Stimulated activated CD4-positive, alpha-beta T cell treated with anti-CD3 and anti-CD28 coated beads, TNF-alpha, amount 100 ng/mL, for 48 hours (primary cell): ENCODE measurements around the gene AOX1.
"Not testable (repeated sequence)": the region's sequence is repeated elsewhere in the genome, so short reads cannot be mapped to it uniquely, and the experiment has no call there.

ENCODE experiments used
- DNase-seq, 3 donors: peaks; one replicate each; pipeline ENCODE4 v3.0.0-alpha.2; 2020; ENCODE audit warnings: low read depth in 3 of 3

The AOX1 gene

DNA sequence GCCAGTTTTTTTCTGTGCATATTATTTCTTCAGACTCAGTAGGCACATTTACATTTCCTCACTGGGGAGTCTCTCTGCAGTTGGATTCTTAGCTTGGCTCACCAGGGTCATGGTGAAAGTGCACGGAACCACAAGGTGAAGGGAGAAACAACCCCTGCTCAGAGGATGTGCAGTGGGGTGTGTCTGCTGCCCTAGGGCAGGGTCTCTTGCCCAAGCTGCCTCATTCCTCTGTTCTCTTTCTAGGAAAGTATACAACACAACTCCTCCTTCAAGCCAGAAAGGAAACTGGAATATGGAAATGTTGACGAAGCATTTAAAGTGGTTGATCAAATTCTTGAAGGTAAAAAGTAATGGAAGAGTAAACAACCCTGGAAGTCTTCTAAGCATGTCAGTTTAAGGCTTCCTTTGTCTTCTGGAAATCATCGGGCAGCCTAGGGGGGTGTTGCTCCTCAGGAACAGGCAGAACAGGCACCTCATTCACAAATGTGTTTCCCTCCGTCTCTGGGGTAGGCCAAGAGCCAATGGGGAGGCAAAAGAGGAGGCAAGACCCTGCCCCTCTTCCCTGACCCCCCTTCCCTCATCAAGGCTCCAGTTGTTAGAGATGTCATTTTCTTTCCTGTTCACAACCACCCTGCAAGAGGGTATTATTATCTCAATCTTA lies 41.4 kb downstream of the AOX1 start:
- DNase-seq: no peak

GRCh38 chr2:200628461-200628860 lies 42.6 kb downstream of the AOX1 start:
- not testable (repeated sequence) for DNase-seq

DNA sequence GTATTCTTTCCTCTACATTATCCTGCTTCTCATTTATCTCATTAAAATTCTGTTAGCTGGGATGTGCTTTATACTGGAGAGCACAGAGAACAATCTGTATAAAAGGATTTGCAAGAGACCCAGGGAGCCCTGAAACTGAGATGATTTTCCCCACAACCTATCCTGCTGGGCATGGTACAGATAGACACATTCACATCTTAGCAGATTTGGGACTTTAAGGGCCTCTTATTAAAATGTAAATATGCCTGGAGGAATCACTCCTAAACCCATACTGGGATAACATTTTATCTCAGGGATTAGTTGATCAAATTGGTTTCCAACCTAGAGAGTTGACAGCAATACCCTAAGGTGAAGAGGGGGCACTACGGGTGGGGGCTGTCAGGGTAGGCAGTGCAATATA lies 45.5 kb downstream of the AOX1 start:
- DNase-seq: no peak

DNA sequence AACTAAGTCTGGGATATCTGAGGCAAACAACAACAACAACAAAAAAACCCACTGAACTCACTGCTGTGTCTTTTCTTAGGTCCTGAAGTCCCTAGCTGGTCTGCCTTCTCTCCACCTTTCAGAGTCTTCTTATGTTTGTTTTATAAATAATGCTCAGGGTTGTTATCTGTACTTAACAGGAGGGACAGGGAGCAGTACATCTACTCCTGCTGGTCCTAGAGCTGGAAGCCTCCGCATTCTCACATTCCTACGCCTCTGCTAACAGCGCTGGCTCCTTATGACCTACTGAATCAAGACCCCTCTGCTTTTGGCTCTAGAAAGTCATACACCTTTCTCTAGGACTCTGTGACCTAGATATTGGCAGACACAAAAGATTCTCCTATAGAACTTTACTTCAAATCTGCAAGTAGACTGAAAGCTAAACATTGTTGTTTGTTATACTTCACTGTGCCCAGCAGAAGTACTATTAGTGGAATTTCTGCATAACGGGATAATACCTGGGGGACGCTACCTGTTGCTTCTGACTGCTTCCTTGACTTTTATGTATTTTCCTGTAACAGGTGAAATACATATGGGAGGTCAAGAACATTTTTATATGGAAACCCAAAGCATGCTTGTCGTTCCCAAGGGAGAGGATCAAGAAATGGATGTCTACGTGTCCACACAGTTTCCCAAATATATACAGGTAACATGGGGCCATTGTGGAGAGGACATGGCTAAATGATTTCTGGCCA lies 48.6 kb downstream of the AOX1 start:
- no peak for DNase-seq

DNA sequence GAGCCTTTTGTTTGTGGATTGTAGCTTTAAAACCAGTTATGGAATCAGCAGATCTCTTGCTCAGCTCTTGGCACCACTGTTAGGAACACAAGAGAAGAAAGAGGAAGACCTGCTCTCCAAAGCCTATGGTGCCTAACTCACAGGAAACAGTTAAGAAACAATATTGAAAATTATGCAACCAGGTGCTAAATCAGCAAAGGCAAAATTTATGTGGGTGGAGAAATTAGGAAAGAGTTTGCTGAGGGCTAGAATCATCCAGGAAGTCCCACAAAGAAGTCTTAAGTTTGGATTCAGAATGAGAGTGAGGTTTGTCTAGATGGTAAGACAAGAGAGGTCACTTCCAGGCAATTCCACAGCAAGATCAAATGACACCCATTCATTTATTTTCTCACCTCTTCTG lies 49.4 kb downstream of the AOX1 start:
- no peak for DNase-seq

DNA sequence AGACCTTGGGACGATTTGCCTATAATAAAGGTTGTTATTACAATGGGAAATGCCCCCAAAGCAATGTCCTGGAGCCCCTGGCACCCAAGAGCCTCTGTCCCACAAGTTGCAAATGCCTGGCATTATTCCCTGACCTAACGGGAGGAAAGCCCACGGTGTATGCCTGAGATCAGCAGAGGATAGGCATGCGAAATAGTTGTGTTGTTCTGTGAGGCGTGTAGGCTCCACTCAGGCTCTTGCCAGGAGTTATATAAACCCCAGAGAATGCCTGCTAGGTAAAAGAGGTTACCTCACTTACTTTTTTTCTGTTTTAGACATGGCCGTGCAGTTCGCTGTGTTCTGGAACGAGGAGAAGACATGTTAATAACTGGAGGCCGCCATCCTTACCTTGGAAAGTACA lies 52.1 kb downstream of the AOX1 start:
- DNase-seq: no peak

GRCh38 chr2:200640176-200640575 lies 54.4 kb downstream of the AOX1 start:
- DNase-seq: no peak

GRCh38 chr2:200640901-200641300 lies 55.1 kb downstream of the AOX1 start:
- no peak for DNase-seq

DNA sequence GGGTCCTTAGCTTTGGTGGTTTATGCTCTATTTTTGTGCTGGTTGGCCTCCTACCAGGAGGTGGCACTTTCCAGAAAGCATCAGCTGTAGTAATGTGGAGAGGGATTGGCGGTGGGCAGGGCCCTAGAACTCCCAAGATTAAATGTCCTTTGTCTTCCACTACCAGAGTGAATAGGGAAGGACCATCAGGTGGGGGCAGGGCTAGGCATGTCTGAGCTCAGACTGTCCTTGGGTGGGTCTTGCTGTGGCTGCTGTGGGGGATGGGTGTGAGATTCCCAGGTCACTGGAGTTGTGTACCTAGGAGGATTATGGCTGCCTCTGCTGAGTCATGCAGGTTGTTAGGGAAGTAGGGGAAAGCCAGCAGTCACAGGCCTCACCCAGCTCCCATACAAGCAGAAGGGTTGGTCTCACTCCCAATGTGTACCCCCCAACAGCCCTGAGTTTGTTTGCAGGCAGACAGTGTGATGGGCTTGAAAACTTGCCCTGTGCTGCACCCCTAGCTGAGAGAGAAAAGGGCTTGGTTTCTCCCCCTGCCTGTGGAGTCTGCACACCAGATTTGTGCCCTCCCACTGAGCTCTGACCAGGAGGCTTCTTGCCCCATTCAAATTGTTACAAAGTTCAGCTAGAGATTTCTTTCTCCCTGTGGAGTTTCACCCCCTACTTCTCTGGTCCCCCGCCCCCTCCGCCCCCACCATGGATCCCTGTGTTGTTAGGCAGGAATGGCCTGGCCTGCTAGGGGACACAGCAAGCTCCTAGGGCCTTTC lies 62.9 kb downstream of the AOX1 start:
- not testable (repeated sequence) for DNase-seq

DNA sequence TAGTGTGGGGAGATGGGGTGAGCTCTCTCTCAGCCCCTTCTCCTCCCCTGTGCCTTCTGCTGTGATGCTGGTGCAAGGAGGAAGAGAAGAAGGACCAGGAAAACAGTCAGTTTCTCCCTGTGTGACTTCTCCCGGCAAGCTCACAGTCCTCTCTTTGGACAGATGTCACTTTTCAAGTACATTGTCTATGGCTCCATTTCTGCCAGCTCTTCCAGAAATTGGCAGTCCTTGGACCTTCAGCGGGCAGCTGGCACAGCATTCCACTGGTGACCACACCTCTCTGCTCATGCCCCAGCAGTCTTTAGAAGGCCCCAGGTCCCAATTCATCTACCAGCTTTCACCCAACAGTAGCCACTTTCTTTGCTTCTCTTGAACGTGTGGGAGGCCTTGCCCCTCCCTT lies 63.9 kb downstream of the AOX1 start:
- no peak for DNase-seq

DNA sequence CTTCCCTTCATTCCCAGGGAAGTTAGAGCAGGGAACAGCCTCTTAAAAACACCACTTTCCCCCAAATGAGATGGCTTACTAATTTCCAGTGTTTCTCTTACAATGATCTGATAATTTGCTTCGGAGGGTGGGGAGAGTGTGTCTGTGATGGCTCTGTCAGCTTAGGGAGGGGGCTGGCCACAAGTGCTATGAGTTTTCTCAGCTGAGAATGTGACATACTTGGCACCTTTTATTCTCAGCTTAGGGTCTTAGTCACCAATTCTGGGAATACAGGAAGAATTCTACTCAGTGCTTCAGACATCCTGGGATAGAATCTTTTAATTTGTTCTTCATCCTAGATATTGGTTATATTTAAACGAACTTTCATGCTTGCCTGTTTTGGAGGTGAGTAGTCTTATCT lies 64.4 kb downstream of the AOX1 start:
- DNase-seq: no peak

DNA sequence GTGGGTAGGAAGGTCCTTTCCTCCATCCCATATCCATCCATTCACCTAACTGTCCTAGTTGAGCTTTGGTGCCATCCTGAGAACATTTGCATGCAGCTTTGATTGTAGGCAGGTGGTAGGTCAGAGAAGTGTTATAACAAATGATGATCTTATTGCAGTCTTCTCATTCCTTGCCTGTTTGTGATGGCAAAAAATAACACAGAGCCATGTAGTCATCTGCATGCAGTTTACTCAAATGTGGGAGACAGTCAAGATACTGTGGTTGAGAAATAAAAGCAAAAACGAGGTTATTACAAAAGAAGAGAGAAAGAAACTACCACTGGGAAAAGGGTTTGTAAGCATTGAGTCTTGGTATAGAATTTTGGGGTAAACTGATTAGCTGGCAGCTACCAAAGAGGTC lies 66.3 kb downstream of the AOX1 start:
- no peak for DNase-seq

DNA sequence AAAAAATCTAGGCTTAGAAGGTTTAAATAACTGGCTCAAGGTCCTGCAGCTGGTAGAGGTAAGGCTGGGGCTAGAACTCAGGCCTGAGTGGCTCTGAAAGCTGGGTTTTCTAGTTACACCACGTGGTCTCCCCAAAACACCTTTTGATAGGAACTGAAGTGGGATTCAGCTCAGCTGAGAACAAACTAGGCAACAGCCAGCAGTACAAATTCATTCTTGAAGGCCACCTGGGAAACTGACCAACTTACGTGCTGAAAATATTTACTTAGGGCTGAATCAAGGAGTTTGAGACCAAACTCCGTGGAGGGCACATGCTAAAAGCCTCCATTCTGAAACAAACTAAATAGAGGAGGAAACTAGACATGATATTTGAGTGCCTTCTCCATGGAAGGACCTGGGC lies 67.2 kb downstream of the AOX1 start:
- DNase-seq: no peak

DNA sequence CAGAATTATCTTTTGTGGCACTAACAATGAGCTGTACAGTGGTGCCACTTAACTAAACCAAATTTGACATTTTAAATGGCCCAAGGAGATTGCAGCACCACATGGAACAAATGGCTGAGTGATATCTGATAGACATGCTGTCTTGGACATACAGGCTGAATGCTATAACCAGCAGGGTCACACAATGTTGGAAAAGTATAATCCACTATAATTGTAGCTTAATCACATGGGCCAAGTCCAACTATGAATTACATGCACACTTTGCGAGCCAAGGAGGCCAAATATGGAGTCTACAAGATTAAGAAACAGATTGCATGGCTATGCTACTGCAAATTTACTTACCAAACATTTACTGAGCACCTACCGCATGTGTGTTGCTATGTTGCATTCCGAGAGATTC lies 69.0 kb downstream of the AOX1 start:
- DNase-seq: no peak

DNA sequence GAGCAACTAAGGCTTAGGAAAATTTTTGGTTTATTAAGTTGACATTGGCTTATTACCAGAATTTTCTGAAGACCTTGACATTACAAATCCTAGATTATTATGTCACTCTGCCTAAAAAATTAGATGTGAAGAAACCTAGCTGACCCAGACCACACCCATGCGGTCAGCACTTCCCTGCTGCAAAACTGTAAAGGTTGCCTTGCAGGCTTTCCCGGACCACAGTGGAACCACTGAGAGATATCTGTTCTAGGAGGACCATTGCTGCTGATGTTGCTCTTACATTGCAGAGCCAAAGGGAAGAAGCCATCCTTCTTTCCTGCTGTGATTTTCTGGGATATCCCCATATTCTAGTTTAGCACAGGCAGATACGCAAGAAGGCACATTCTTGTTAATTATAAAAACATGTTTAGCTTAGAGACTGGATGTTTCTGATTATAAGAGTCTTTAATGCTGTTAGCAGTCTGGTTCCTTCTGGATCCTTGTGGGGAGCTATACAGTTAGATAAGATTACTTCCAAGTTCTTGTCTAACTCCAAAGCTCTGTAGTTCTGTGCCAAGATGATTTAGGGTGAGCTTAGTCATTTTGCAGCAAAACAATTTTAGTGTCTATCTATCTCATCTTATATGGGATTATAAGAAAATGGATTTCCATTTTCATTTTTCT lies 70.2 kb downstream of the AOX1 start:
- no peak for DNase-seq

DNA sequence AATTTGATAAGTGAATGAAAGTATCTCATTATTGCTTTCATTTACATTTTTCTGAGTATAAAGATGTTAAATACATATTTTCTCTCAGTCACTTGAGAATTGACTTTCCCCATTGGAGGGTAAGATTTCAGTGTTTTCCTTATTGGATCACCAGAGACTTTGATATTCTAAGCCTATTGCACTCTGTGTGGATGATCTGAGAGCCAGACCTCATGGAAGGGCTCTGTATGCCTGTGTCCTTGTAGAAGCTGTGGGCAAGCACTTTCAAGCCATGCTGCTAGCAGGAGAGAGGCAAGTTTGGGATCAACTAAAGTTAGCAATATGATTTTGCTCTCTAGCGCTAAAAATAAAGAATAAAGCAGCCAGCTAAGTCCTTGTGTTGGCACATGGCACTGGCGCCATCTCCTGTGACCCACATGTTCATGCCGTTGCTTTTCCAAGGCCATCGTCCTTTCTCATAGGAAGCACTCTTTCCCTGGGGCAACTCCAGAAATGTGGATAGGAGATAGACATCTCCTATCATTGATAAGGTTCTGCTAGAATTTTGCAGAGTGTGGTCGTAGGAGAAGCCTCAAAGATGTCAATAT lies 72.6 kb downstream of the AOX1 start:
- DNase-seq: no peak

- DNase-seq: no peak
Observed at GRCh38 chr2:200659410-200659809, 73.6 kb downstream of the AOX1 start.

GRCh38 chr2:200661477-200661876 lies 75.7 kb downstream of the AOX1 start:
- DNase-seq: no peak

GRCh38 chr2:200662727-200663126 lies 76.9 kb downstream of the AOX1 start:
- no peak for DNase-seq

GRCh38 chr2:200664770-200665494 lies 79.1 kb downstream of the AOX1 start:
- DNase-seq: no peak
